Retinal pigment epithelial cell (primary cell): ENCODE data around the gene VWA5B1.
A peak's percentile ranks its signal among the peaks of the same experiment; 100 is the strongest.

Experiments used
- DNase-seq: peaks from one replicate; pipeline ENCODE4 v3.0.0-alpha.2; 2010; ENCODE audit warnings: low read depth
- H3K4me3 ChIP-seq: 2 replicates; pipeline ENCODE4 v1.5.1; 2011; ENCODE audit warnings: mild to moderate bottlenecking, low read length, control low read depth, moderate library complexity
- CTCF ChIP-seq: conservative IDR thresholded peaks from 2 replicates; pipeline ENCODE4 v1.5.1; 2011; ENCODE audit warnings: low read depth, low read length, control low read depth, inconsistent platforms

The VWA5B1 gene

GRCh38 chr1:20366463-20367115, 75.9 kb downstream of the VWA5B1 start:
- no peak for DNase-seq
- TF ChIP-seq CTCF = no peak
- H3K4me3 ChIP-seq = peak overlapping the region; percentile 10

GRCh38 chr1:20367116-20367585, 76.5 kb downstream of the VWA5B1 start:
- TF ChIP-seq CTCF = peak; percentile 78
- H3K4me3 ChIP-seq = no peak overlapping the region
- no peak for DNase-seq

- no peak for DNase-seq
- TF ChIP-seq CTCF = no peak
- H3K4me3 ChIP-seq = no peak overlapping the region
Observed at GRCh38 chr1:20367626-20368025, 77.0 kb downstream of the VWA5B1 start.

- no peak for TF ChIP-seq CTCF
- no peak for DNase-seq
Observed at GRCh38 chr1:20368866-20369470, 78.3 kb downstream of the VWA5B1 start.

GRCh38 chr1:20370698-20371097, 80.0 kb downstream of the VWA5B1 start:
- TF ChIP-seq CTCF = no peak
- no peak overlapping the region for H3K4me3 ChIP-seq
- DNase-seq = no peak

More at GRCh38 chr1:20368866-20369470, 78.3 kb downstream of the VWA5B1 start:
- no peak overlapping the region for H3K4me3 ChIP-seq

- DNase-seq = no peak
- H3K4me3 ChIP-seq = no peak overlapping the region
- TF ChIP-seq CTCF = no peak
Observed at GRCh38 chr1:20371411-20371810, 80.7 kb downstream of the VWA5B1 start.

GRCh38 chr1:20371883-20372282, 81.2 kb downstream of the VWA5B1 start:
- TF ChIP-seq CTCF = no peak
- no peak for DNase-seq

More at GRCh38 chr1:20371883-20372282, 81.2 kb downstream of the VWA5B1 start:
- H3K4me3 ChIP-seq = no peak overlapping the region
